ENCODE measurements around the gene FAM47E. TPM values are rescaled to one million over a fixed set of nuclear protein-coding genes. Genes with fewer than 3 reads are reported as not detected.

FAM47E gene
- under 1 TPM; under 0.01 to 0.34 TPM for total RNA-seq

DNA sequence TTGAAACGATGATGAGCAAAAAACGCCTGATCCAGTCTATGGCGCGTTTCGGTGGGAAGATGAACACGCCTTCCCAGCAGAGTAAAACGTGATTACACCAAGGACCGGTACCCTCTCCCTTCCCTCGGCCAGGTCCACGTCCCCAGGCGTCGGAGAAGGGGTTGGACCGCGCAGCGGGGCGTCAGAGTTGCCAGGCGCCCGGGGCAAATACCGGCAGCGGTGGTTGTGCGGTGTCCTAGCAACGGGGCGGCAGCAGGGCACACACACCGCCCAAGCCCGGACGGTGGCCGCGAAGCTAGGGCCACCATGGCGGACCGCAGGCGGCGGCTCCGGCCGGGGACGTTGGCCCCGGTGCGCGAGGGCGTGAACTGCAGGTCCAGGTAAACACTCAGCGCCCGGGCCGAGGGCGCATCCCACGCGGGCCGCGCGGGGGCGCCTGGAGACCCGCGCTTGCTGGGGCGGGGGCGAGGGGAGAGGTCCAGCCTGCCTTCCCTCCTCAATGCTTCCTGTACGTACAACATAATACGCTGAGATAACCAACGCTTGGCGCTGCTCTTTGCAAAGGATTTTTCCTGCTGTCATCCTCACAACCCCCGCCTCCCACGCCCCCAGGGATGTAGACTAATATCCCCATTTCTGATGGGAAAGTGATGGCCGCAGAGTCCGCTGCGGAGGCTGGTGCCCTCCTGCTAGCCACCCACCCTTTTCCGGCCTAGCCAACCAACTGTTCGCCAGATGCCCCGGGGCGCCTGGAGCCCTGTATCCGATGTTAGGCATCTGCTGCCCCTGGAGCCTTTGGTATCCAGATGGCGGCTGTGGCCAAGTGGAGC, at the start of gene FAM47E:
Gene FAM47E (plus strand): TSS at position 281 of the 830 bp plus-strand sequence. CDS start 26 bp downstream, at position 307.

GRCh38 chr4:76213415-76214176, 37.9 kb upstream of the FAM47E start, which contains the start of gene SCARB2:
TSS of gene SCARB2 (minus strand) at chr4:76213824. CDS start at chr4:76213543, 281 bp downstream.

GRCh38 chr4:76305971-76306881, 54.7 kb downstream of the FAM47E start, which contains the start of gene STBD1:
TSS of gene STBD1 (plus strand) at chr4:76306733. CDS start at chr4:76306770, 37 bp downstream.

Other genes starting within 250 kb of the FAM47E start
- under 1 TPM; 0.33 to 0.34 TPM for gene CXCL9, start 244.2 kb upstream of the FAM47E start, total RNA-seq
- 10 to 100 TPM in 1 of 2 donors, 1 to 10 TPM in 1; 7.7 to 10.3 TPM for gene CXCL10, start 228.2 kb upstream of the FAM47E start, total RNA-seq
- 1 to 10 TPM in 1 of 2 donors, under 1 TPM in 1; 0.69 to 1.7 TPM for gene CXCL11, start 215.7 kb upstream of the FAM47E start, total RNA-seq
- gene ART3, start 177.0 kb upstream of the FAM47E start, total RNA-seq = 1 to 10 TPM; 2.4 to 3.3 TPM
- 10 to 100 TPM; 24.8 to 44.6 TPM for gene NUP54, start 103.3 kb upstream of the FAM47E start, total RNA-seq
- gene SCARB2, start 37.9 kb upstream of the FAM47E start, total RNA-seq = 100 to 1,000 TPM; 168 to 243 TPM
- gene STBD1, start 55.0 kb downstream of the FAM47E start, total RNA-seq = 1 to 10 TPM; 1.4 to 3.3 TPM
- under 1 TPM in 1 of 2 donors, not detected in 1; under 0.01 TPM for gene CCDC158, start 169.4 kb downstream of the FAM47E start, total RNA-seq
- gene SHROOM3, start 183.5 kb downstream of the FAM47E start, total RNA-seq = under 1 TPM; under 0.01 to 0.33 TPM

Data from melanocyte of skin (primary cell).